ENCODE results near the gene SHLD3. TPM values are rescaled to one million over a fixed set of nuclear protein-coding genes. Genes with fewer than 3 reads are reported as not detected.
A peak's percentile ranks its signal among the peaks of the same experiment; 100 is the strongest.

The SHLD3 gene
- polyA plus RNA-seq (20.9 and 26.8 TPM in 2 replicates), polyA minus RNA-seq (20.2 and 20.5 TPM in 2 replicates)

- no peaks in the 10 kb centered on the region for H3K27me3 ChIP-seq (ENCODE audit: insufficient read depth, low read depth, low read length)
- TF ChIP-seq REST (IDR thresholded peaks at IDR 0.05; ENCODE audit: borderline replicate concordance) (peak; percentile 81), SMC3 (conservative IDR thresholded peaks at IDR 0.05; ENCODE audit: poor library complexity) (no peak), POLR2AphosphoS5 (IDR thresholded peaks at IDR 0.05) (peak; percentile 46), TAF1 (IDR thresholded peaks at IDR 0.05; ENCODE audit: low read depth) (peak; percentile 30), MXI1 (conservative IDR thresholded peaks at IDR 0.05; ENCODE audit: poor library complexity, severe bottlenecking) (peak; percentile 51)
- H3K9ac ChIP-seq (ENCODE audit: low read length): peak within 1 kb of the TSS; percentile 97
- H2AFZ ChIP-seq (ENCODE audit: low read depth, low read length): peak within 1 kb of the TSS; percentile 98
- no peaks in the 10 kb centered on the region for H3K9me2 ChIP-seq (ENCODE audit: insufficient read depth, low read length)
- H3K27ac ChIP-seq (ENCODE audit: low read length): peak within 1 kb of the TSS; percentile 93
- no peaks in the 10 kb centered on the region for H3K36me3 ChIP-seq (ENCODE audit: insufficient read depth, low read length)
- peaks cover 84% of the 10 kb centered on the region for H3K79me2 ChIP-seq (replicated peaks; ENCODE audit: insufficient read depth, low read length)
- H3K4me3 ChIP-seq (ENCODE audit: low read length): peak within 1 kb of the TSS; percentile 98
- no peaks in the 10 kb centered on the region for H4K20me1 ChIP-seq (ENCODE audit: insufficient read depth)
- peak within 1 kb of the TSS; percentile 99 for H3K4me2 ChIP-seq (ENCODE audit: low read length)
- H3F3A ChIP-seq (ENCODE audit: insufficient read depth, low read length, poor library complexity, severe bottlenecking): peaks cover 4% of the 10 kb centered on the region
- no peaks in the 10 kb centered on the region for H3K9me3 ChIP-seq (ENCODE audit: low read length)
Measured at GRCh38 chr5:65624571-65625555, at the start of gene SHLD3, which contains the start of gene TRAPPC13. Gene SHLD3 (plus strand): TSS chr5:65625027. CDS start chr5:65629588, 4,561 bp downstream. Gene TRAPPC13 (plus strand): TSS chr5:65625027. CDS start chr5:65625061, 34 bp downstream.

- Histone ChIP-seq H3F3A (ENCODE audit: insufficient read depth, low read length, poor library complexity, severe bottlenecking) (no peaks in the 10 kb centered on the region), H3K9me2 (ENCODE audit: insufficient read depth, low read length) (no peaks in the 10 kb centered on the region), H3K9ac (ENCODE audit: low read length) (no peak overlapping the region), H3K4me3 (ENCODE audit: low read length) (no peak overlapping the region), H4K20me1 (ENCODE audit: insufficient read depth) (no peaks in the 10 kb centered on the region), H2AFZ (ENCODE audit: low read depth, low read length) (no peak overlapping the region), H3K27ac (ENCODE audit: low read length) (no peak overlapping the region), H3K27me3 (ENCODE audit: insufficient read depth, low read depth, low read length) (no peaks in the 10 kb centered on the region), H3K4me2 (ENCODE audit: low read length) (no peak overlapping the region), H3K9me3 (ENCODE audit: low read length) (no peaks in the 10 kb centered on the region), H3K79me2 (replicated peaks; ENCODE audit: insufficient read depth, low read length) (no peaks in the 10 kb centered on the region), H3K36me3 (ENCODE audit: insufficient read depth, low read length) (no peaks in the 10 kb centered on the region)
- TF ChIP-seq POLR2AphosphoS5 (IDR thresholded peaks at IDR 0.05): no peak
- no peak for TF ChIP-seq EZH2 (IDR thresholded peaks at IDR 0.05; ENCODE audit: borderline replicate concordance, insufficient read depth, low read length, poor library complexity, severe bottlenecking)
- TF ChIP-seq SMC3 (conservative IDR thresholded peaks at IDR 0.05; ENCODE audit: poor library complexity): no peak
- TF ChIP-seq REST (IDR thresholded peaks at IDR 0.05; ENCODE audit: borderline replicate concordance): no peak
- TF ChIP-seq TAF1 (IDR thresholded peaks at IDR 0.05; ENCODE audit: low read depth): no peak
- TF ChIP-seq MXI1 (conservative IDR thresholded peaks at IDR 0.05; ENCODE audit: poor library complexity, severe bottlenecking): no peak
- TF ChIP-seq CTCF (IDR thresholded peaks at IDR 0.05; ENCODE audit: poor library complexity, severe bottlenecking): no peak
- no peak for TF ChIP-seq EP300 (conservative IDR thresholded peaks at IDR 0.05; ENCODE audit: poor library complexity, severe bottlenecking)
- no peak for TF ChIP-seq RAD21 (conservative IDR thresholded peaks at IDR 0.05)
Measured at GRCh38 chr5:65577141-65577540, 47.7 kb upstream of the SHLD3 start.

Data from neural cell (in vitro differentiated cells).